KBM-7 (cell line): ENCODE measurements around the gene EGFR.

Experiments
- DNase-seq: peaks from one replicate; pipeline ENCODE4 v3.0.0-alpha.2; 2015
- in situ Hi-C: fragments of 300-500 bp; cut with MboI; formaldehyde crosslinking; loops from 2 replicates; pipeline ENCODE4 v1.14.3; 2020; ENCODE audit warnings: low sequenced_read_pairs, low pct_unique_long_range_greater_than_20kb, mixed read lengths

EGFR gene

GRCh38 chr7:55110993-55111361 is 92.2 kb downstream of the EGFR start:
- DNase-seq: no peak
- in situ Hi-C loops: no loop called here

- no peak for DNase-seq
- in situ Hi-C loops: no loop called here
Observed at GRCh38 chr7:55112056-55112455, 93.2 kb downstream of the EGFR start.

GRCh38 chr7:55113760-55114540 is 95.1 kb downstream of the EGFR start:
- in situ Hi-C loops: no loop called here
- DNase-seq: no peak

GRCh38 chr7:55117286-55117685 is 98.5 kb downstream of the EGFR start:
- in situ Hi-C loops: no loop called here
- DNase-seq: no peak

GRCh38 chr7:55118426-55118825 is 99.6 kb downstream of the EGFR start:
- DNase-seq: no peak
- in situ Hi-C loops: no loop called here

- no peak for DNase-seq
- in situ Hi-C loops: no loop called here
Observed at GRCh38 chr7:55119571-55119970, 100.8 kb downstream of the EGFR start.

- in situ Hi-C loops: no loop called here
- no peak for DNase-seq
Observed at GRCh38 chr7:55120074-55120473, 101.3 kb downstream of the EGFR start.

GRCh38 chr7:55120501-55121198 is 101.8 kb downstream of the EGFR start:
- in situ Hi-C loops: no loop called here
- no peak for DNase-seq

- DNase-seq: no peak
- in situ Hi-C loops: no loop called here
Observed at GRCh38 chr7:55121249-55121648, 102.4 kb downstream of the EGFR start.

GRCh38 chr7:55122263-55122662 is 103.4 kb downstream of the EGFR start:
- in situ Hi-C loops: no loop called here
- no peak for DNase-seq

GRCh38 chr7:55124989-55125875 is 106.4 kb downstream of the EGFR start:
- in situ Hi-C loops: no loop called here
- DNase-seq: no peak

GRCh38 chr7:55127135-55127551 is 108.3 kb downstream of the EGFR start:
- DNase-seq: no peak
- in situ Hi-C loops: no loop called here

GRCh38 chr7:55127622-55128081 is 108.8 kb downstream of the EGFR start:
- in situ Hi-C loops: no loop called here
- no peak for DNase-seq

GRCh38 chr7:55128693-55129394 is 110.0 kb downstream of the EGFR start:
- no peak for DNase-seq
- in situ Hi-C loops: no loop called here

GRCh38 chr7:55129541-55130394 is 111.0 kb downstream of the EGFR start:
- DNase-seq: no peak

GRCh38 chr7:55130395-55131141 is 111.8 kb downstream of the EGFR start:
- in situ Hi-C loops: no loop called here
- no peak for DNase-seq

More at GRCh38 chr7:55129541-55130394, 111.0 kb downstream of the EGFR start:
- in situ Hi-C loops: no loop called here

- no peak for DNase-seq
- in situ Hi-C loops: no loop called here
Observed at GRCh38 chr7:55131142-55131929, 112.5 kb downstream of the EGFR start.
